Ovary (tissue), 3 donors: ENCODE measurements around the gene RGN.

Experiments
- CTCF ChIP-seq, 3 donors: fragments of 450-650 bp in 2 of 3; fragments of 200-600 bp in 1 of 3; IDR thresholded peaks; one replicate each; pipeline versions ENCODE4 v1.5.1 to v1.8.0; 2016 to 2022; ENCODE audit warnings: antibody characterized with exemption in 3 of 3, mild to moderate bottlenecking in 1 of 3
- POLR2A ChIP-seq: fragments of 450-650 bp; IDR thresholded peaks from one replicate; pipeline ENCODE4 v1.6.1; 2017; ENCODE audit warnings: antibody characterized with exemption, mild to moderate bottlenecking, moderate library complexity
- donor health status: DM: no; HTN: no; CAD: no.

- no peak for TF ChIP-seq CTCF (IDR thresholded peaks at IDR 0.05)
- TF ChIP-seq POLR2A = no peak
Measured at GRCh38 chrX:47093860-47094259, 15.6 kb downstream of the RGN start.
